Ishikawa (cell line): ENCODE measurements around the gene PLIN3.

Source experiments
- CEBPB ChIP-seq: IDR thresholded peaks from 2 replicates; pipeline ENCODE4 v1.6.1; 2012
- EGR1 ChIP-seq: IDR thresholded peaks from 2 replicates; pipeline ENCODE4 v1.6.1; 2012
- NFIC ChIP-seq: IDR thresholded peaks from 2 replicates; pipeline ENCODE4 v1.6.1; 2012
- RAD21 ChIP-seq: IDR thresholded peaks from 2 replicates; pipeline ENCODE4 v1.6.1; 2012; ENCODE audit warnings: low read depth
- TAF1 ChIP-seq: IDR thresholded peaks from 2 replicates; pipeline ENCODE4 v1.6.1; 2012; ENCODE audit warnings: low read depth, mild to moderate bottlenecking
- TEAD4 ChIP-seq: IDR thresholded peaks from 2 replicates; pipeline ENCODE4 v1.6.1; 2012
- YY1 ChIP-seq: IDR thresholded peaks from 2 replicates; pipeline ENCODE4 v1.6.1; 2012; ENCODE audit warnings: low read depth
- TF ChIP-seq, protein P1 (sequence below): IDR thresholded peaks from 2 replicates; pipeline ENCODE4 v1.6.1; 2012

- TF ChIP-seq TAF1 (0 out of 2 replicates have a peak, but pooled peaks have one; percentile 25), EGR1 (peak; percentile 75), CEBPB (no peak), TEAD4 (no peak), YY1 (no peak), RAD21 (no peak), NFIC (no peak)
- TF ChIP-seq, protein P1, sequence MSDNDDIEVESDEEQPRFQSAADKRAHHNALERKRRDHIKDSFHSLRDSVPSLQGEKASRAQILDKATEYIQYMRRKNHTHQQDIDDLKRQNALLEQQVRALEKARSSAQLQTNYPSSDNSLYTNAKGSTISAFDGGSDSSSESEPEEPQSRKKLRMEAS = peak; percentile 52; the same call in 1 of the 2 replicates
Measured at GRCh38 chr19:4867534-4868285, at the start of gene PLIN3.
